MM.1S (cell line): ENCODE data around the gene E2F2.

Experiments used
- CTCF ChIP-seq: fragments of 300-600 bp; sonication (generic); IDR thresholded peaks from 2 replicates; pipeline ENCODE4 v1.5.1; 2016; ENCODE audit warnings: antibody characterized with exemption, low read length, mixed read lengths
- EZH2 ChIP-seq: fragments of 300-600 bp; sonication (generic); optimal IDR thresholded peaks from 2 replicates; pipeline ENCODE3; 2017; ENCODE audit warnings: low read depth, mild to moderate bottlenecking, antibody characterized with exemption, low read length, mixed read lengths

- no peak for TF ChIP-seq CTCF
- TF ChIP-seq EZH2 = no peak
Measured at GRCh38 chr1:23557471-23558124, 26.6 kb upstream of the E2F2 start.
